Right lobe of liver (tissue), 6 donors: ENCODE data around the gene MAST2. TPM values are rescaled to one million over a fixed set of nuclear protein-coding genes. Genes with fewer than 3 reads are reported as not detected.

Source experiments
- ATAC-seq, 4 donors: fragments of 200-7000 bp; cut with Tn5 transposase; one replicate each; pipeline ENCODE4 v1.9.1; 2020; ENCODE audit warnings: mild to moderate bottlenecking in 4 of 4, moderate library complexity in 4 of 4
- DNase-seq, 3 donors: peaks; one replicate each; pipeline ENCODE4 v3.0.0-alpha.2; 2020
- H3K27ac ChIP-seq, 3 donors: fragments of 200-600 bp; one replicate each; pipeline ENCODE4 v1.8.0; 2022
- H3K27me3 ChIP-seq, 2 donors: fragments of 200-600 bp; one replicate each; pipeline ENCODE4 v1.8.0; 2022
- H3K36me3 ChIP-seq, 4 donors: fragments of 200-600 bp; sonication (generic) in 1 of 4; one replicate each; pipeline versions ENCODE4 v1.5.1 to v1.8.0; 2017 to 2022; ENCODE audit warnings: control low read depth in 1 of 4
- H3K4me1 ChIP-seq, 4 donors: fragments of 200-600 bp; sonication (generic) in 1 of 4; one replicate each; pipeline versions ENCODE4 v1.5.1 to v1.8.0; 2017 to 2022; ENCODE audit warnings: control low read depth in 1 of 4
- H3K4me3 ChIP-seq, 3 donors: fragments of 200-600 bp; one replicate each; pipeline ENCODE4 v1.8.0; 2022
- H3K9me3 ChIP-seq, 4 donors: fragments of 200-600 bp; sonication (generic) in 1 of 4; one replicate each; pipeline versions ENCODE4 v1.5.1 to v1.8.0; 2017 to 2022; ENCODE audit warnings: control low read depth in 1 of 4
- CTCF ChIP-seq, 4 donors: fragments of 200-600 bp in 3 of 4; fragments of 450-650 bp in 1 of 4; IDR thresholded peaks; one replicate each; pipeline versions ENCODE4 v1.5.1 to v1.8.0; 2016 to 2022; ENCODE audit warnings: antibody characterized with exemption in 4 of 4, mild to moderate bottlenecking in 2 of 4
- POLR2A ChIP-seq: fragments of 450-650 bp; IDR thresholded peaks from one replicate; pipeline ENCODE4 v1.6.1; 2017; ENCODE audit warnings: antibody characterized with exemption, mild to moderate bottlenecking
- WGBS: methylation state at CpG from one replicate; pipeline ENCODE4 v1.1.6; 2018; ENCODE audit warnings: low coverage, low lambda C conversion rate; ENCODE audit not compliant: insufficient coverage; ENCODE audit errors: missing lambda C conversion rate; 5-methylcytosine and 5-hydroxymethylcytosine counted together
- intact Hi-C, 2 donors: fragments of 100-400 bp; cut with DNase I; formaldehyde crosslinking; loops; one replicate each; pipeline versions ENCODE4 v1.11.2 to v1.14.1; 2022
- total RNA-seq, 6 experiments: library from RNA; depleted of rRNA in 2 of 6; stranded (reverse); fragments of >200 nt in 2 of 6; fragmentation: NEBNext Ultra II Directional in 3 of 6; extraction: Animal tissue kit (Norgen Biotek cat#: 25700) in 3 of 6; gene quantifications; one replicate each; pipeline versions ENCODE4 v1.1.0 to v1.2.4, GENCODE V29; 2016 to 2023
- donor health status: DM: no; HTN: yes; CAD: no.
- donor health status: DM: no; HTN: no; CAD: no.
- donor health status: DM: no; HTN: no; CAD: no.
- donor health status: DM: no; HTN: yes; CAD: no.
- donor health status: DM: no; HTN: yes; CAD: no.

MAST2 gene
- total RNA-seq, 6 experiments from 2014 or later, result 9.9 to 14.9 (median 12.3) TPM

- Histone ChIP-seq H3K4me3 (no peak overlapping the region), H3K27me3 (no peaks in the 10 kb centered on the region), H3K4me1 (no peaks in the 10 kb centered on the region), H3K27ac (no peak overlapping the region), H3K36me3 (no peaks in the 10 kb centered on the region), H3K9me3 (no peaks in the 10 kb centered on the region)
- intact Hi-C loops, result no loop called here
- no peak for TF ChIP-seq CTCF (IDR thresholded peaks at IDR 0.05)
- no peak for TF ChIP-seq POLR2A
- DNase-seq (no peak), ATAC-seq (no peak)
- 90% methylated on average over 2 of the region's 3 CpGs for WGBS
Measured at GRCh38 chr1:45859221-45859620, 55.8 kb downstream of the MAST2 start.

GRCh38 chr1:45862008-45862407, 58.6 kb downstream of the MAST2 start:
- ATAC-seq (no peak), DNase-seq (no peak)
- Histone ChIP-seq H3K4me3 (no peak overlapping the region), H3K9me3 (no peaks in the 10 kb centered on the region), H3K36me3 (no peaks in the 10 kb centered on the region), H3K27me3 (no peaks in the 10 kb centered on the region), H3K27ac (no peak overlapping the region), H3K4me1 (peaks cover 0 to 9% (median under 1%) of the 10 kb centered on the region in 4 donors)
- intact Hi-C loops, result no loop called here
- TF ChIP-seq CTCF (IDR thresholded peaks at IDR 0.05), result no peak
- no peak for TF ChIP-seq POLR2A

GRCh38 chr1:45863218-45863617, 59.8 kb downstream of the MAST2 start:
- no peak for DNase-seq
- TF ChIP-seq POLR2A (no peak), CTCF (IDR thresholded peaks at IDR 0.05) (no peak)
- H3K4me1 ChIP-seq, result peaks cover 0 to 21% (median 7%) of the 10 kb centered on the region in 4 donors
- no peak overlapping the region for H3K27ac ChIP-seq
- H3K36me3 ChIP-seq, result no peaks in the 10 kb centered on the region
- H3K27me3 ChIP-seq, result no peaks in the 10 kb centered on the region
- no peak overlapping the region for H3K4me3 ChIP-seq
- intact Hi-C loops, result no loop called here
- no peaks in the 10 kb centered on the region for H3K9me3 ChIP-seq
- ATAC-seq, result no peak
- 90% methylated on average over 2 of the region's 2 CpGs for WGBS

- DNase-seq (no peak), ATAC-seq (no peak)
- no peak overlapping the region for H3K27ac ChIP-seq
- no peaks in the 10 kb centered on the region for H3K36me3 ChIP-seq
- no peaks in the 10 kb centered on the region for H3K27me3 ChIP-seq
- no peak for TF ChIP-seq POLR2A
- no peak for TF ChIP-seq CTCF (IDR thresholded peaks at IDR 0.05)
- intact Hi-C loops, result no loop called here
- H3K9me3 ChIP-seq, result no peaks in the 10 kb centered on the region
- 61% methylated on average over 14 of the region's 14 CpGs for WGBS
- H3K4me3 ChIP-seq, result no peak overlapping the region
- H3K4me1 ChIP-seq, result peaks cover 0 to 29% (median 7%) of the 10 kb centered on the region in 4 donors
Measured at GRCh38 chr1:45864167-45865106, 61.0 kb downstream of the MAST2 start.
